GM18907 (cell line): ENCODE data around the gene ANOS1.
"Not testable (repeated sequence)": the region's sequence is repeated elsewhere in the genome, so short reads cannot be mapped to it uniquely, and the experiment has no call there.

ENCODE experiments used
- ATAC-seq: cut with Tn5 transposase; IDR thresholded peaks from one replicate; pipeline ENCODE4 v1.9.1; 2021; ENCODE audit warnings: mild to moderate bottlenecking, moderate library complexity; ENCODE audit not compliant: unreplicated experiment

ANOS1 gene, protein sequence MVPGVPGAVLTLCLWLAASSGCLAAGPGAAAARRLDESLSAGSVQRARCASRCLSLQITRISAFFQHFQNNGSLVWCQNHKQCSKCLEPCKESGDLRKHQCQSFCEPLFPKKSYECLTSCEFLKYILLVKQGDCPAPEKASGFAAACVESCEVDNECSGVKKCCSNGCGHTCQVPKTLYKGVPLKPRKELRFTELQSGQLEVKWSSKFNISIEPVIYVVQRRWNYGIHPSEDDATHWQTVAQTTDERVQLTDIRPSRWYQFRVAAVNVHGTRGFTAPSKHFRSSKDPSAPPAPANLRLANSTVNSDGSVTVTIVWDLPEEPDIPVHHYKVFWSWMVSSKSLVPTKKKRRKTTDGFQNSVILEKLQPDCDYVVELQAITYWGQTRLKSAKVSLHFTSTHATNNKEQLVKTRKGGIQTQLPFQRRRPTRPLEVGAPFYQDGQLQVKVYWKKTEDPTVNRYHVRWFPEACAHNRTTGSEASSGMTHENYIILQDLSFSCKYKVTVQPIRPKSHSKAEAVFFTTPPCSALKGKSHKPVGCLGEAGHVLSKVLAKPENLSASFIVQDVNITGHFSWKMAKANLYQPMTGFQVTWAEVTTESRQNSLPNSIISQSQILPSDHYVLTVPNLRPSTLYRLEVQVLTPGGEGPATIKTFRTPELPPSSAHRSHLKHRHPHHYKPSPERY

DNA sequence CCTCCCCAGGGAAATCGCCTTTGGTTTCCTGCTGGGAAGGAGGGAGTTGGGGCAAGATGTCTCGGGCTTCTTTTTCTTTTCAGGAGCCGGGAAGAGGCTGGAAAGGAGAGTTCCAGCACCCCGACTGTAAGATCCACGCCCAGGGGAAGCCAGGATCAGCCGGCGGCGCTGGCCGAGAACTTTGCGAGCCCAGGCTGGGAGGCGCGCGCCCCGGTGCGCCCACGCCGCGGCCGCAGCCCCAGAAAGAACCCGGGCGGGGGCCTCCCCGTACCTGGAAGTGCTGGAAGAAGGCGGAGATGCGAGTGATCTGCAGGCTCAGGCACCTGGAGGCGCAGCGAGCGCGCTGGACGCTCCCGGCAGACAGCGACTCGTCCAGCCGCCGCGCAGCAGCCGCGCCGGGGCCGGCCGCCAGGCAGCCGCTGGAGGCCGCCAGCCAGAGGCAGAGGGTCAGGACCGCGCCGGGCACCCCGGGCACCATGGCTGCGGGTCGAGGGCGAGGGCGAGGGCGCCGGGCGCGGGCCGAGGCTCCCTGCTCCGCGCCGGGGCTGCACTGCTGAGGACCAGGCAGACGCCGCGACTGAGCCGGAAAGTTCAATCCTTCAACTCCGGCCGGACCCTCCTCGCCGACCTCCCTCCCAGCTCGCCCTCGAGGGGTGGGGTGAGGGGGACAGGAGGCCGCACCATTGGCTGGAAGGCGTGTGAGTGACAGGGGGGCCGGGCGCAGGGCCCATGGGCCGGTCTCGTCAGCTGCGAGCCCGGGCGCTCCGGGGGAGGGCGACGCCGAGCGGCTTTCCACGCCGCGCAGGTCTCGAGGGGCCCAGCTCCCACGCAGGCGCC lies at the start of gene ANOS1:
TSS of gene ANOS1 (minus strand) at position 579 of the 837 bp plus-strand sequence. CDS start at position 478, 101 bp downstream.
- no peak for ATAC-seq

DNA sequence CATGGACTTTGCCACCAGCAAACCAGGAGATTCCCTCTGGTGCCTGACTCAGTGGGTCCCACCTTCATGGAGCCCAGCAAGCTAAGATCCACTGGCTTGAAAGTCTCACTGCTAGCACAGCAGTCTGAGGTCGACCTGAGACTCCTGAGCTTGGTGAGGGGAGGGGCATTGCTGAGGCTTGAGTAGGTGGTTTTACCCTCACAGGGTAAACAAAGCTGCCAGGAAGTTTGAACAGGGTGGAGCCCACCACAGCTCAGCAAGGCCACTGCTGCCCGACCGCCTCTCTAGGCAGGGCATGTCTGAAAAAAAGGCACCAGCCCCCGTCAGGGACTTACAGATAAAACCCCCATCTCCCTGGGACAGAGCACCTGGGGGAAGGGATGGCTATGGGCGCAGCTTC lies 41.2 kb upstream of the ANOS1 start:
- no peak for ATAC-seq

DNA sequence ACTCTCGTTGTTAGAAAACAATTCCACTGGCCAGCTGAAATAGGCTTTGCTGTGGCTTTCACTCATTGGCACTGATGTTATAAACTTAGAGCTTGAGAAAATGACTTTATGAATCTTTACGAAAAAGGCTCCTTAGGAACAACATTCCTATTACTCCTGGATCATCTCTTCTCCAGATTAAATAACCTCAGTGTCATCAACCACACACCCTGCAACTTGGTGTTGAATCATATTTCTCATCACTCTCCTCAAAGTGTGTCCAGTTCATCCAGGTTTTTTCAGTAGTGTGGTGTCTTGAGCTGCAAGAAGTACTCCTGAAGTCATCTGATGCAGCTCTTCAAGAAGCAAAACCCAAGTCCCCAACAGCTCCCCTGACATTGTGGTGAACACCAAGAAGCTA lies 28.1 kb upstream of the ANOS1 start:
- ATAC-seq: no peak

DNA sequence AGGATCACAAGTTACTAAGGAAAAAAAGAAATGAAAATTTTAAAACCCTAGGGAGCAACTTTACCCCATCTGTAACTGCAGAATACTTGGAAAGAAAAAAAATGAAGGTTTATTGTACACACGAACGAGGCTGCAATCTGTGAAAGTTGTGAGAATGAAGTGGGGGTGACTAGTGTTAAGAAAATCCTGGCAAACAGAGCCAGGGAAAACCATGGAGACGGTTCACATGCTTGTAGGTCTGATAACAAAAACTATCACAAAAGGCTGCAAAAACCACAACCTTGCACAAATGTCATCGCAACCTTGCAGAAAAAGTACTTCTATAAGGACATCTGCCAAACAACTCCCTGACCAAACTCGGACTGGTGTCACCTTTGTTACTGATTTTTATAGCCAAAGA lies 26.8 kb upstream of the ANOS1 start:
- ATAC-seq: not testable (repeated sequence)

DNA sequence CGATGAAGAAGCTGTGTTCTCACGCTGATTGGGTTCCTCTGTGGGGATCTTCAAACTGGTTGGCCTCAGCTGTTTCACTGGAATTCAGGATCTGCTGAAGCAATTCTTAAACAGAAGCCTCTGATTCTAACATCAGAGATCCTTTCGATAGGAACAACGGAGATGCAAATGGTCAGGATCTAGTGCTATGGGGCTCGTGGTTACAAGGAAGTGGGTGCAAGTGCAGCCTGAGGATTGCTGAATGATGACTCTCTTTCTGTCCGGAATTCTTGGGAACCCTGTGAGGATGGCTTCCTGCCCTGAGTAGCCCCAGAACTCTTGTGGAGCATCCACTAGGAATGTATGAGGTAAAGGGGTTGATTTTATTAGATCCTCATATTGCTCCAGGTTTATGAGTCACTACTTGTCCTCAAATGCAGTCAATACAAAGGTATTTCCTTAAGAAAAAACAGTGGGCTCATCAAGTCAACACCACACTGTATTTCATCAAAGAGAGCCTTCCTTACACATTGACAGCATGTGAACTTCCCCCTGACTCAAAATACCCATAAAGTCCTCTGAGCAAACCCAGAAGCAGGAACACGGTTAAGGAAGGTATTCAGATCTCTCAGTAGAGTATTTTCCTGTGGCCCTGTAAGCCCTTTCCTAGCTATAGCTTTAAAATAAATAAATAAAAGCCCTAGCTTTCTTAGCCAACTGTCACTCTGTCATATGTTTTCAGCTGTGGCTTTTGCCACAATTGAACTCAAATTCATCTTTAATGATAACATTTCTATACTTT lies 25.9 kb upstream of the ANOS1 start:
- ATAC-seq: not testable (repeated sequence)

DNA sequence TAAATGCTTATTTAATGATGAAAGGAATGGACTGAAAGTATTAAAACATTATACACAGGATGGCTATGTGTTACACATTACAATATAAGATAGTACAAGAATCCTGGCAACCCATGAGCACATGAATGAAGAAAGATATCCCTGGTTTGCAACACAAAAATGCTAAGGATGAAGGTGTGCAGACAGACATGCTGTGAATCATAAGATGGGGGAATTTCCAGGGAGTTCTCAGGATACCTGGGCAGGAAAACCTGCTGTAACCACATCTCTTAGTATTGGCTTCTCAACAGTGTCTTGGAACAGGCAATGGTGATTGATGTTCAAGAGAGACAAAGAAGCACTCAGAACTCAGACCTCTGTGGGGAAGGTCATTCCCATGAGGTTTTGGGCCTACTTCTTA lies 23.9 kb upstream of the ANOS1 start:
- no peak for ATAC-seq

DNA sequence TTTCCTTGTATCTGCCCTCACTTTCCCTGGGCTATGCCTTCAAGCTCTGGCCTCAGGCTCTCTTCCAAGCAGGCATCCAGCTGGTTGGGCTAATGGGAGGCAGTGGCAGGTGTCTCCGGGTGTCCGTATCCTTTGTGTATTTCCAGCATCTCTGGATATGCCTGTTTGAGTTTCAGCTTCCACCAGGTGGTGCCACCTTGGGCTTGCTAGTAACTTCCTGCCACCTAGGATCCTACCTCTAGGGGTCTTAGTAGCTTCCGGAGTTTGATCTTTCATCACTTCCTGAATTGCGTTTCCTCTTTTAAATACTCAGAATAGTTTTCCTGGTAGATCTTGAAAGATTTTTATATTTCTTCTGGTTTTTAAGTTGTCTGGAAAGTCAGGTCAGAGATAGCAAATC lies 23.2 kb upstream of the ANOS1 start:
- ATAC-seq: no peak

DNA sequence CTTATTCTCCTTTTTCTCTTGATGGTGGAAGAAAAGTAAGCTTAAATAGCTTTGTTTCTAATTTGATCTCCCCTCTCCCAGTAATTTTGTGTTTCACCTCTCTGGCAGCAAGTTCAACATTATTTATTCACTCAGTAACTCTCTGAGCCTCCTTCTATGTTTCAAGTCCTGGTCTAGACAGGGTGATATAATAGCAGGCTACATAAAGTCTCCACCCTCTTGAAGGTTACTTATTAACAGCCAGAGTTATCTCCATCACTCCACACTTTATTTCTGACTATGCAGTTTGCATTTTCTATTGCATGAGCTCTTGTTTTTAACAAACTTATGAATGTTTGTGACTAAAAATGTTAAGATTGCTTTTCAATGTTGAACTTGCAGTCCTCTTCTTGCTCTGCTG lies 17.8 kb upstream of the ANOS1 start:
- ATAC-seq: no peak

DNA sequence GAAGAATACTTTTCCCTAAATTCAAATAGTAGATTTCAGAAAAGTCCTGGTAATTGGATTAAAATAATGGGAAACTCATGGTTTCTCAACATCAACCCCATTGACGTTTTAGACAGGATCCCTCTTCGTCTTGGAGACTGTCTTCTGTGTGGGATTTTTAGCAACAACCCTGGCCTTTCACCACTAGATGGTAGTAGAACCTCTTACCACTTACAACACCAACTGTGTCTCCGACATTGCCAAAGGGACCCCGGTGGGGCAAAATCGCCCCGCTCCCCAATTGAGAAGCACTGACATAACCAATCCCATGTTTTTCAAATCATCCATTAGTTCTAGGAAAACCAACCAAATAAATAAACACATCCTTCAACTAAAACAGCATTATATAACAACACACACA lies 16.9 kb upstream of the ANOS1 start:
- peak; percentile 80 for ATAC-seq

DNA sequence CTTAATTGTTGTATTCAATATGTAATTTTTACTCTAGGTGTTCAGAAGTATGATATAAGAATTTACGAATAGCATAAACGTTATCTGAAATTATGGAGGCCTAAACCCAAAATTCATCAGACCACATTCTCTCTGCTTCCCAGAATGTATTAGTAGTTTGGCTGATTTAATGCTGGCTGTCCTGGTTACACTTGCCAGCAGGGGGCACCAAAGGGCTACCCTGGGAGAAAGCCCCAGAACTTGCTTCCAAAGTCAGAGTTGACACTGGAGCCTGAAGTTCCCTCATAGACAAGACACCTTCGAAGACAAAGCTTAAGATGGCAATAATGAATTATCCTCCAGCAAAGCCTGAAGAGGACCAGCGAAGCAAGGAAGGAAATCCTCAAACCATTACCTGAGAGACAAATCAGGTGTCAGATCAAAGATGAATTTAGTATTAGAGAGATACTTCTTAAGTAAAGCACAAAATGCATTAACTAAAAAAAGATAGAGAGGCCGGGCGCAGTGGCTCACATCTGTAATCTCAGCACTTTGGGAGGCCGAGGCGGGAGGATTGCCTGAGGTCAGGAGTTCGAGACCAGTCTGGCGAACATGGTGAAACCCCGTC lies 11.3 kb upstream of the ANOS1 start:
- peak; percentile 58 for ATAC-seq

DNA sequence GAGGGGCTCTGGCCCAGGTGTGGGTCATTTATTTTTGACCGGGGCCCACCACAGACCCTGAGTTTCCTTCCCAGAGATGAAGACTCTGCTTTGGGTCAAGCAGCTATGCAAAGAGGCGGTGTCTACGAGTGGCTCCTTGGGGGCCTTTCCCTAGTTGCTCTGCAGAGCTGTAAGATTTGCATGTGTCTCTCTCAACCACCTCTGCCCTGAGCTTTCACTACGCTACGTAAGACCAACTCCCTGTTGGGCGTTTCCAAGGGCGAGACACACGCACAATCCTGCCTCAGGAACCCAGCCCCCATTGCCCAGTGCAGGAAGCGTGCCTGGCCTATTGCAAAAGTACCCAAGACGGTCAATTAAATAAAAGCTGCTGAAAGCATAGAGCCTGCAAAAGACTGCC lies 10.0 kb upstream of the ANOS1 start:
- no peak for ATAC-seq

DNA sequence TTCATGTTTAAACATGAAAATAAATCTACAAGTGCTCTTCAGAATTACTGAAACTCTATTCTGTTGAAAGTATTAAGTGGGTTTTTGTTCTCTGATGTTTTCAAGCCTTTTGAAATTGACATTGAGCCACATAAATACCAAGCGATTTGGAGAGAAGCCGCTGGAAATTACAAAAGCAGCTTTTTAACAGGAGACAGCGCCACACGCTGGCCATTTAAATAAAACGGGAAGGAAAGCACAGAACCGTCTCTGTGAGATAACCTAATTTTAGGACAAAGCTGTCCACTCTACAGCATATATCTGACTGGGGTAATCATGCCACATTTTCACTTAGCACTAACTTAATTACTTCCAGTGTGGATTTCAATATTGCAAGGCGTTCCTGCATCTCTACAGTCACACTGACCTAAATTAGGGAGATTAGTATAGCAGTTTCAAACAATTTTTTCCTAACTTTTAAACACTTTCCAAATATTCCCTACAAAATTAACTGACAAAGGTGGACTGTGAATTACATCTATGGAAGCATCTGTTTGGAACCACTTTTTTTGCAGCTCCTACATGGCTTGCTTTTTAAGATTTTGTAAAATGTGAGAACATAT lies 6.8 kb upstream of the ANOS1 start:
- ATAC-seq: no peak

DNA sequence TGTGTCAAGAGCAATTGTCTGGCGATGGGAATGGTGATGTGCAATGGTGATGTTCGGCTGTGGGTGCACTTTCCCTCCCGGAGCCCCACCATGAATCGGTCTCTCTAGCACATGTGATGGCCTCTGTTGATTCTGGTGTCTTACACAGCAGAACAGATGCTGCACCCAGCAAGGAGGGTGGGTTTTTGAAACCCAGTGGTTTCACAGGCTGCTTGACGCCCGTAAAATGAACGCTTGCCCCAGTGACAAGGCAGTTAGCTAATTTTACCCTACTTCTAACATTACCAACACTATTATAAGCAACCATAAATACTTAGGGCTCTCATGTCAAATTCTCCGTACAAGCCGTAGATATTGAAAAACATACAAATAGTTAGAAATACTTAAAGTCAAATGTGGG lies 5.9 kb upstream of the ANOS1 start:
- ATAC-seq: no peak

DNA sequence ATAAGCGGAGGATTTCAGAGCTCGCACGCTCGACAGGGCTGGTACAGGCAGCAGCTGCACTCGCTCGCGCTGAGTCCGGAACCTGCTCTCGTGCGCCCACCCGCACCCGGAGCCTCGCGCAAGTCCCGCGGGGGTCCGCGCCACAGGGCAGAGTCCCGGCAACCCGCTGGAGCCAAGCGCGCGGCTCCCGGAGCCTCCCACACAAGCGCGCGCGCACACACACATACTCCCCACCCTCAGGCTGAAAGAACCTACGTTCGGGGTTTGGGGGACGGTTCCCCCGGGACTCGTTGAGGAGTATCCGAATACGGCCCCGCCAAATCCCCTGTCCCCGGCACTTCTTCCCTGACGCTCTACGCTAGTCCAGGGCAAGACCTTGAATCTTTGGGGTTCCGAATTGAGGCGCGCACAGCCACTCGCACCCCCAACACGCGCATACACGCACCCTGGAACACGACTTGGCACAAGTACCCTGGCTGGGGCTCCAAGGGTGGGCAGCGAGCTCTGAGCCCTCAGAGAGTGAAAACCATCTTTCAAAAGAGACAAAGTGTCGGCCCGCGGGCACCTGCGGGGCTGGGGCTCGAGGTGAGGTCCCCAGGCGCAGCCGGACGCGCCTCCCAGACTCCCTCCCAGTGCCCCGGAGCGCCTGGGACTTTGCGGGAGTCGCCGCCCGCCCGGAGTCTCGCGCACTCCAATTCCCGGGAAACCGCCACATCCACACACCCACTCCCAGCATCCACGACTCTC lies 952 bp downstream of the ANOS1 start:
- ATAC-seq: no peak

DNA sequence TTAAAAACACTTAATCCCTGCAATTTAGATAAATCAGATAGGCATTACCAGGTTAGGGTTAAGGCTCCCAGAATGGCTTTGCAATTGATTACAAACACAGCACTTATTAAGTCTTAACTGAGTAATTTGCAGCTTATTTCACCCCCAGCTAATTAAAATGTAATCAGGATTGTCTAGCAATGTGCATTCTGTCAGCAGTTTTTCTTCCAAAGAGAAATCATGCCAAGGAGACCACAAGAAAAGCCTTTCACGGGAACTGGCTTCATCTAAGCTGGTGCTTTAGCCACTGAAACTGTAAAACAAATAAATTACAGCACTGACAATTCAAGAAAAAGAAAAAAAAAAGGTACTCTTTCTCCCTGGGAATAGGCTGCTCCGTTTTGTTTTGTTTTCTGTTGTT lies 2.1 kb downstream of the ANOS1 start:
- ATAC-seq: no peak

DNA sequence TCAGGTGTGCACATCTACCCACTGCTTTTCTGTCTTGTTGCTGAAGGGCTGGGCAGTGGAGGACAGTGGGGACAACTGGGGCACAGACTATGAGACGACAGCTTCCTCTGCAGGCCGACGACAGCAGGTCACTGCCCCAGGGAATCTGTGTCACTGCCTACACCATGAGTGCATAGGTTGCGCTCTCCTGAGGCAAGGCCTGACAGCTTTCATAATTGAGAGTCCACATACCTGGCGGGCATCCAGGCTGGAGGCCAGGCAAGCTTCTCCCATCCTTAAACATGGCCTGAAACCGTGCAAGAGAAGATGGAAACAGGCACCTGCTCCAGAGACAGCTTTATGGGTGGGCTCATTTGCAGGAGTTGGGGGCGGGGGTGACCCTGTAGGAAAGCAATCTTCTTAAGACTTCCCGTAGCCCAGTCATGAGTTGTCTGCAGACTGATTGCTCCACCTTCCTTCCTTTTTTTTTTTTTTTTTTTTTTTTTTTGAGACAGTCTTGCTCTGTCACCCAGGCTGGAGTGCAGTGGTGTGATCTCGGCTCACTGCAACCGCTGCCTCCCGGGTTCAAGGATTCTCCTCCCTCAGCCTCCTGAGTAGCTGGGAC lies 2.9 kb downstream of the ANOS1 start:
- no peak for ATAC-seq

DNA sequence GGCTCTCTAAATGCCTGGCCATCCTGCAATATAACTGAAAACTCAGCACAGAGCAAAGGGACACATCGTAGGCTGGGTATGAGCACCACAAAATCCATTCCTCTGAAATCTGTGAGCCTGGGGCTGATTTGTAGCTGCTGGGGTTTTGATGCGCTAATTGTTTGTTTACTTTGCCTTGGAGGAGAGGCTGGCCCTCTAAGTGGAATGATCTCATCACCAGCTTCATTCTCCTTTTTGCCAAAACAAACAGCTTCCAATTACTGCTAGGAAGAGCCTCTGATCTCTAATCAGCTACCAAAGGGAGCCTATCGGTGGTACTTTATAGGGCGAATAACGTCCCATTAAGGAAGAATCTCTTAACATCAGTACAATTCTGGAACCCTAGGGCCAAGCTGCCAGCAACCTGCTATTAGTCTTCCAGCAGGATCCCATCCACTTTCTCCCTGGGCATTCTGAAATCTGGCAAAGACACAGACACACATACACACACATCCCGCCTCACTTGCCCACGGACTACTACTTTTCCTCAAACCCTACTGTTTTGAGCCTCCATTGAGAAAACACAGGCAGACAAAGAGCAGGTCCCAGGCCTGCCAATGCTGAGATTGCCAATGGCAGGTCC lies 5.8 kb downstream of the ANOS1 start:
- no peak for ATAC-seq

DNA sequence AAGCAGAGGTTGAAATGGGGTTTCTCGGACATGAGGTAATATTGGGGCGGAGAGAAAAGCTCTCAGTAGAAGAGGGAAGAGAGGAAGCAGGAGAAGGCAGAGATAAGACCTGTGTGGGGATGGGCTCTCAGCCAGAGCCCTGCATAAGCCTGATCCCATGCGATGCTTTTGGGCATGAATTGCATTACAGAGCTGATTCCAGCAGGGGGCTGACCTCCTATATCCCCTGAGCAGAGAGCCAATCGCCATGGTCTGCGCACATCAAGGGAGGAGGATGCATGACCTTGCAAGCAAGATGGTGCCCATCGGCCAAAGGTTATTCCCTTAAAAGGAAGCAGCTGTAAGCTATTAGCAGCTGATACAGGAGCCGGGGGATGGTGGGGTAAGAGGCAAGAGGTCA lies 7.6 kb downstream of the ANOS1 start:
- ATAC-seq: no peak
